NT2/D1 (cell line): Measurements from ENCODE around the gene ZFPL1.

Experiments
- YY1 ChIP-seq: IDR thresholded peaks from 2 replicates; pipeline ENCODE4 v1.6.1; 2011; ENCODE audit not compliant: insufficient read length, insufficient read depth
- ZNF274 ChIP-seq: IDR thresholded peaks from 2 replicates; pipeline ENCODE4 v1.6.1; 2011; ENCODE audit warnings: mild to moderate bottlenecking, low read depth, low read length

- TF ChIP-seq ZNF274 (no peak), YY1 (no peak)
Measured at GRCh38 chr11:65055538-65055937, 28.5 kb upstream of the ZFPL1 start.
